GM23338 (cell line): ENCODE results near the gene S1PR1.

ENCODE experiments used
- CTCF ChIP-seq, 2 experiments: fragments of 200-600 bp in 1 of 2; sonication (generic) in 1 of 2; conservative IDR thresholded peaks; 2 replicates each; pipeline versions ENCODE4 v1.5.1 to v1.6.1; 2016 to 2017; ENCODE audit warnings: antibody characterized with exemption in 2 of 2, low read depth in 2 of 2, mild to moderate bottlenecking in 2 of 2, moderate library complexity in 1 of 2
- EZH2phosphoT487 ChIP-seq: fragments of 200-600 bp; sonication (generic); IDR thresholded peaks from one replicate; pipeline ENCODE4 v1.8.1; 2018; ENCODE audit warnings: antibody characterized with exemption; ENCODE audit not compliant: unreplicated experiment
- JUNB ChIP-seq: IDR thresholded peaks from one replicate; pipeline ENCODE4 v1.6.1; 2016; ENCODE audit warnings: antibody characterized with exemption; ENCODE audit not compliant: unreplicated experiment
- POLR2AphosphoS5 ChIP-seq: IDR thresholded peaks from 2 replicates; pipeline ENCODE4 v1.6.1; 2016; ENCODE audit warnings: antibody characterized with exemption, low read depth
- STAT1 ChIP-seq: IDR thresholded peaks from one replicate; pipeline ENCODE4 v1.6.1; 2016; ENCODE audit warnings: antibody characterized with exemption; ENCODE audit not compliant: unreplicated experiment

- TF ChIP-seq POLR2AphosphoS5 (no peak), CTCF (conservative IDR thresholded peaks at IDR 0.05; ENCODE audit: low read depth in 2 of 2) (no peak), STAT1 (no peak), EZH2phosphoT487 (no peak), JUNB (no peak)
Measured at GRCh38 chr1:101284021-101284420, 47.2 kb downstream of the S1PR1 start.
